Measurements from ENCODE around the gene DAAM1.

Gene DAAM1

GRCh38 chr14:59252772-59253500 lies 64.5 kb downstream of the DAAM1 start:
- no peak overlapping the region for H3K27ac ChIP-seq
- DNase-seq (ENCODE audit: low read depth, low spot score), result no peak

- H3K27ac ChIP-seq, result no peak overlapping the region
- DNase-seq (ENCODE audit: low read depth, low spot score), result no peak
These were observed 65.1 kb downstream of the DAAM1 start for GRCh38 chr14:59253527-59253926.

GRCh38 chr14:59254146-59254910 lies 65.9 kb downstream of the DAAM1 start:
- peak; percentile 64 for DNase-seq (ENCODE audit: low read depth, low spot score)
- H3K27ac ChIP-seq, result peak overlapping the region; percentile 27

- H3K27ac ChIP-seq, result peak overlapping the region; percentile 27
- no peak for DNase-seq (ENCODE audit: low read depth, low spot score)
These were observed 66.6 kb downstream of the DAAM1 start for GRCh38 chr14:59254911-59255545.

GRCh38 chr14:59256331-59256730 lies 67.9 kb downstream of the DAAM1 start:
- no peak overlapping the region for H3K27ac ChIP-seq
- no peak for DNase-seq (ENCODE audit: low read depth, low spot score)

- no peak overlapping the region for H3K27ac ChIP-seq
- DNase-seq (ENCODE audit: low read depth, low spot score), result no peak
These were observed 72.9 kb downstream of the DAAM1 start for GRCh38 chr14:59261334-59261733.

GRCh38 chr14:59262717-59263454 lies 74.4 kb downstream of the DAAM1 start:
- no peak for DNase-seq (ENCODE audit: low read depth, low spot score)
- H3K27ac ChIP-seq, result no peak overlapping the region

- DNase-seq (ENCODE audit: low read depth, low spot score), result peak; percentile 68
- H3K27ac ChIP-seq, result peak overlapping the region; percentile 37
These were observed 77.3 kb downstream of the DAAM1 start for GRCh38 chr14:59265808-59266207.

- peak overlapping the region; percentile 37 for H3K27ac ChIP-seq
- DNase-seq (ENCODE audit: low read depth, low spot score), result no peak
These were observed 78.6 kb downstream of the DAAM1 start for GRCh38 chr14:59267046-59267445.

- no peak for DNase-seq (ENCODE audit: low read depth, low spot score)
These were observed 79.5 kb downstream of the DAAM1 start for GRCh38 chr14:59268011-59268410.

GRCh38 chr14:59268858-59269257 lies 80.4 kb downstream of the DAAM1 start:
- H3K27ac ChIP-seq, result no peak overlapping the region
- no peak for DNase-seq (ENCODE audit: low read depth, low spot score)

More at GRCh38 chr14:59268011-59268410, 79.5 kb downstream of the DAAM1 start:
- H3K27ac ChIP-seq, result no peak overlapping the region

- DNase-seq (ENCODE audit: low read depth, low spot score), result no peak
- H3K27ac ChIP-seq, result no peak overlapping the region
These were observed 81.0 kb downstream of the DAAM1 start for GRCh38 chr14:59269466-59269865.

- no peak for DNase-seq (ENCODE audit: low read depth, low spot score)
- H3K27ac ChIP-seq, result peak overlapping the region; percentile 1
These were observed 82.8 kb downstream of the DAAM1 start for GRCh38 chr14:59271256-59271655.

- H3K27ac ChIP-seq, result peak overlapping the region; percentile 1
- no peak for DNase-seq (ENCODE audit: low read depth, low spot score)
These were observed 83.3 kb downstream of the DAAM1 start for GRCh38 chr14:59271734-59272133.

GRCh38 chr14:59272633-59273032 lies 84.2 kb downstream of the DAAM1 start:
- DNase-seq (ENCODE audit: low read depth, low spot score), result no peak

GRCh38 chr14:59273737-59274136 lies 85.3 kb downstream of the DAAM1 start:
- no peak overlapping the region for H3K27ac ChIP-seq
- no peak for DNase-seq (ENCODE audit: low read depth, low spot score)

More at GRCh38 chr14:59272633-59273032, 84.2 kb downstream of the DAAM1 start:
- H3K27ac ChIP-seq, result no peak overlapping the region

GRCh38 chr14:59274991-59275391 lies 86.5 kb downstream of the DAAM1 start:
- peak overlapping the region; percentile 77 for H3K27ac ChIP-seq
- no peak for DNase-seq (ENCODE audit: low read depth, low spot score)

- H3K27ac ChIP-seq, result peak overlapping the region; percentile 77
- peak; percentile 81 for DNase-seq (ENCODE audit: low read depth, low spot score)
These were observed 87.2 kb downstream of the DAAM1 start for GRCh38 chr14:59275668-59276067.

- peak overlapping the region; percentile 77 for H3K27ac ChIP-seq
- DNase-seq (ENCODE audit: low read depth, low spot score), result no peak
These were observed 87.8 kb downstream of the DAAM1 start for GRCh38 chr14:59276235-59276634.

- DNase-seq (ENCODE audit: low read depth, low spot score), result no peak
- H3K27ac ChIP-seq, result peak overlapping the region; percentile 63
These were observed 89.2 kb downstream of the DAAM1 start for GRCh38 chr14:59277659-59278058.

Measured in epithelial cell of prostate (primary cell).